ENCODE results near the gene SRM. TPM values are rescaled to one million over a fixed set of nuclear protein-coding genes. Genes with fewer than 3 reads are reported as not detected.

SRM gene
- total and polyA plus RNA-seq, 3 experiments from 2014 or later, result 169 to 438 (median 423) TPM

DNA sequence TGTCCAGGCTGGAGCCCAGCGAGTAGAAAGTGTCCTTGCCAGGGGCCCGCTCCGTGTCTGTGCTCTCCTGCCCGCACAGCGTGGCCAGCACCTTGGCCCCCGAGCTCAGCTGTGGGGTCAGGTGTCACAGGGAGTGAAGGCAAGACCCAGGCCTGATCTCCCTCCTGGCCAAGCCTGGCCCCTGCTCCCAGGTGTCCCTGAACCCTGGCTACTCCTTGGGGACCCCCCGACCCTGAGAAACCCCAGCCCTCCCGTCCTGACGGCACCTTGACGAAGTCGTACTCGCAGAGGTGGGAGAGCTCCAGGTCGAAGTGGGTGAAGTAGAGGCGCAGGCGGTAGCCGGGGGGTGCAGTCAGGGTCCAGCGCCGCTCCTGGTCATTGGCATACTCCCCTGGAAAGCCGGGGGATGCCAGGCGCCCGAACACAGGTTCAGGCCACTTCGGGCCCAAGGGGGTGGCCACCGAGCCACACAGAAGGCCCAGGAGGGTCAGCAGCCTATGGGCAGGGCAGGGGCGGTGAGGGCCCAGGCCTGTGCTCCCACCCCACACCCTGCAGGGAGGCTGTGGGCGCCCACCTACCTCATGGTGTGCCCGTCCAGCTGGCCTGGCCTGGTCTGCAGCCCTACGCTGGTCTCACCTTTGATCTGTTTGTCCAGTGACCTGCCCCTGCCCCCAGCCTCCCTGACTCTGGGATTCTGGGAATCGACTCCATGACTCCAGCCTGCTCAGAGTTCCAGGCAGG, 13.0 kb downstream of the SRM start, which contains the start of gene MASP2:
Gene MASP2, minus strand, starts transcription at position 615 of the 741 bp plus-strand sequence. Its CDS starts 32 bp downstream, at position 583.
- no peak within 1 kb of the TSS for H3K27ac ChIP-seq (ENCODE audit: low read depth, low read length)
- CTCF ChIA-PET, result interaction anchor here (1.7 to 2.4 kb wide), 2 partner anchors 9 to 10 kb away, joined by 4 to 10 read pairs; no protein-coding TSS in a partner anchor
- H3K27me3 Mint-ChIP-seq, result no peaks in the 10 kb centered on the region
- no peaks in the 10 kb centered on the region for H3K4me1 ChIP-seq (ENCODE audit: insufficient read depth, low read length)
- H3K36me3 ChIP-seq (ENCODE audit: insufficient read depth, low read length), result no peaks in the 10 kb centered on the region
- no peak within 1 kb of the TSS for H3K4me3 Mint-ChIP-seq
- no peaks in the 10 kb centered on the region for H3K9me3 Mint-ChIP-seq
- peaks cover 0 to 3% (median 0%) of the 10 kb centered on the region in 3 donors for H3K4me1 Mint-ChIP-seq
- H3K4me3 ChIP-seq (ENCODE audit: low read length), result no peak within 1 kb of the TSS
- peak within 1 kb of the TSS in 1 of 8 donors; percentile 83 for H3K27ac Mint-ChIP-seq
- H3K9me3 ChIP-seq (ENCODE audit: low read length), result no peaks in the 10 kb centered on the region
- no peaks in the 10 kb centered on the region for H3K27me3 ChIP-seq (ENCODE audit: insufficient read depth, low read length, poor library complexity, severe bottlenecking)
- H3K36me3 Mint-ChIP-seq, result no peaks in the 10 kb centered on the region
- DNase-seq, result no peak
- POLR2A ChIA-PET, result no interaction called here

DNA sequence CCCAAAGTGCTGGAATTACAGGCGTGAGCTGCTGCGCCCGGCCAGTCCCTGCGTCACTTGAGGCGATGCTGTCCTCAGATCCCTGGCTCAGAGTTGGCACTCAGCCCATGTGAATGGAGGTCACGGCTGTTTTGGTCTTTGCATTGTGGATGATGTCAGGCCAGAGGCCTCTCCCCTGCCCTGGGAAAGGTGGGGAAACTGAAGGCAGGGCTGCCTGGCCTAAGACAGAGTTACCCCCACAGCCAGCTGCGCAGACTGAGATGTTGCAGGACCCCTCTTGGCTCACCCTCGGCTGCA, 13.6 kb downstream of the SRM start:
- Mint-ChIP-seq H3K27me3 (no peaks in the 10 kb centered on the region), H3K4me1 (peaks cover 0 to under 1% (median 0%) of the 10 kb centered on the region in 3 donors), H3K27ac (peak overlapping the region in 1 of 8 donors; percentile 83), H3K9me3 (no peaks in the 10 kb centered on the region), H3K36me3 (no peaks in the 10 kb centered on the region), H3K4me3 (no peak overlapping the region)
- no peaks in the 10 kb centered on the region for H3K4me1 ChIP-seq (ENCODE audit: insufficient read depth, low read length)
- H3K27me3 ChIP-seq (ENCODE audit: insufficient read depth, low read length, poor library complexity, severe bottlenecking), result no peaks in the 10 kb centered on the region
- no peak overlapping the region for H3K4me3 ChIP-seq (ENCODE audit: low read length)
- no peaks in the 10 kb centered on the region for H3K36me3 ChIP-seq (ENCODE audit: insufficient read depth, low read length)
- no peak overlapping the region for H3K27ac ChIP-seq (ENCODE audit: low read depth, low read length)
- ChIA-PET CTCF (interaction anchor here (0.6 to 1.7 kb wide), 2 partner anchors 9 to 27 kb away, joined by 3 to 4 read pairs; no protein-coding TSS in a partner anchor), POLR2A (interaction anchor here (0.6 kb wide), 1 partner anchor 10 kb away, joined by 3 read pairs; no protein-coding TSS in a partner anchor)
- H3K9me3 ChIP-seq (ENCODE audit: low read length), result no peaks in the 10 kb centered on the region
- DNase-seq, result no peak

GRCh38 chr1:11045428-11046269, 14.2 kb downstream of the SRM start:
- Histone ChIP-seq H3K27ac (ENCODE audit: low read depth, low read length) (no peak overlapping the region), H3K9me3 (ENCODE audit: low read length) (no peaks in the 10 kb centered on the region), H3K36me3 (ENCODE audit: insufficient read depth, low read length) (no peaks in the 10 kb centered on the region), H3K4me3 (ENCODE audit: low read length) (no peak overlapping the region), H3K4me1 (ENCODE audit: insufficient read depth, low read length) (no peaks in the 10 kb centered on the region), H3K27me3 (ENCODE audit: insufficient read depth, low read length, poor library complexity, severe bottlenecking) (no peaks in the 10 kb centered on the region)
- H3K4me3 Mint-ChIP-seq, result no peak overlapping the region
- CTCF ChIA-PET, result interaction anchor here (0.6 to 1.7 kb wide), 2 partner anchors 8 to 28 kb away, joined by 3 to 4 read pairs; no protein-coding TSS in a partner anchor
- peak overlapping the region in 1 of 8 donors; percentile 83 for H3K27ac Mint-ChIP-seq
- no peaks in the 10 kb centered on the region for H3K36me3 Mint-ChIP-seq
- H3K27me3 Mint-ChIP-seq, result no peaks in the 10 kb centered on the region
- POLR2A ChIA-PET, result interaction anchor here (0.6 kb wide), 1 partner anchor 10 kb away, joined by 3 read pairs; no protein-coding TSS in a partner anchor
- no peaks in the 10 kb centered on the region for H3K4me1 Mint-ChIP-seq
- DNase-seq, result no peak
- no peaks in the 10 kb centered on the region for H3K9me3 Mint-ChIP-seq

- no peak overlapping the region for H3K4me3 ChIP-seq (ENCODE audit: low read length)
- H3K36me3 Mint-ChIP-seq, result no peaks in the 10 kb centered on the region
- CTCF ChIA-PET, result interaction anchor here (1.7 kb wide), 1 partner anchor 8 kb away, joined by 4 read pairs; no protein-coding TSS in a partner anchor
- no peaks in the 10 kb centered on the region for H3K4me1 ChIP-seq (ENCODE audit: insufficient read depth, low read length)
- H3K27ac Mint-ChIP-seq, result no peak overlapping the region
- no peaks in the 10 kb centered on the region for H3K27me3 ChIP-seq (ENCODE audit: insufficient read depth, low read length, poor library complexity, severe bottlenecking)
- no peak overlapping the region for H3K4me3 Mint-ChIP-seq
- H3K27ac ChIP-seq (ENCODE audit: low read depth, low read length), result no peak overlapping the region
- H3K36me3 ChIP-seq (ENCODE audit: insufficient read depth, low read length), result no peaks in the 10 kb centered on the region
- H3K9me3 Mint-ChIP-seq, result no peaks in the 10 kb centered on the region
- no peak for DNase-seq
- H3K27me3 Mint-ChIP-seq, result no peaks in the 10 kb centered on the region
- no peaks in the 10 kb centered on the region for H3K4me1 Mint-ChIP-seq
- POLR2A ChIA-PET, result no interaction called here
- no peaks in the 10 kb centered on the region for H3K9me3 ChIP-seq (ENCODE audit: low read length)
Observed at GRCh38 chr1:11044849-11045427, 14.9 kb downstream of the SRM start.

GRCh38 chr1:11044086-11044848, 15.6 kb downstream of the SRM start:
- Histone ChIP-seq H3K9me3 (ENCODE audit: low read length) (no peaks in the 10 kb centered on the region), H3K27ac (ENCODE audit: low read depth, low read length) (no peak overlapping the region), H3K4me1 (ENCODE audit: insufficient read depth, low read length) (no peaks in the 10 kb centered on the region), H3K36me3 (ENCODE audit: insufficient read depth, low read length) (no peaks in the 10 kb centered on the region), H3K27me3 (ENCODE audit: insufficient read depth, low read length, poor library complexity, severe bottlenecking) (peaks cover under 1% of the 10 kb centered on the region), H3K4me3 (ENCODE audit: low read length) (no peak overlapping the region)
- H3K27ac Mint-ChIP-seq, result no peak overlapping the region
- H3K27me3 Mint-ChIP-seq, result no peaks in the 10 kb centered on the region
- ChIA-PET POLR2A (no interaction called here), CTCF (no interaction called here)
- no peaks in the 10 kb centered on the region for H3K4me1 Mint-ChIP-seq
- DNase-seq, result no peak
- H3K4me3 Mint-ChIP-seq, result no peak overlapping the region
- H3K9me3 Mint-ChIP-seq, result no peaks in the 10 kb centered on the region
- H3K36me3 Mint-ChIP-seq, result no peaks in the 10 kb centered on the region

- POLR2A ChIA-PET, result no interaction called here
- no peaks in the 10 kb centered on the region for H3K36me3 Mint-ChIP-seq
- Histone ChIP-seq H3K4me1 (ENCODE audit: insufficient read depth, low read length) (no peaks in the 10 kb centered on the region), H3K4me3 (ENCODE audit: low read length) (no peak overlapping the region), H3K9me3 (ENCODE audit: low read length) (no peaks in the 10 kb centered on the region), H3K27me3 (ENCODE audit: insufficient read depth, low read length, poor library complexity, severe bottlenecking) (peaks cover 4% of the 10 kb centered on the region), H3K27ac (ENCODE audit: low read depth, low read length) (no peak overlapping the region), H3K36me3 (ENCODE audit: insufficient read depth, low read length) (no peaks in the 10 kb centered on the region)
- DNase-seq, result no peak
- H3K9me3 Mint-ChIP-seq, result no peaks in the 10 kb centered on the region
- H3K4me3 Mint-ChIP-seq, result no peak overlapping the region
- no peaks in the 10 kb centered on the region for H3K27me3 Mint-ChIP-seq
- H3K27ac Mint-ChIP-seq, result peak overlapping the region in 1 of 8 donors; percentile 57
- H3K4me1 Mint-ChIP-seq, result no peaks in the 10 kb centered on the region
- CTCF ChIA-PET, result interaction anchor here (1.0 kb wide), 1 partner anchor 601 kb away, joined by 3 read pairs; no protein-coding TSS in a partner anchor
Observed at GRCh38 chr1:11042995-11043874, 16.6 kb downstream of the SRM start.

DNA sequence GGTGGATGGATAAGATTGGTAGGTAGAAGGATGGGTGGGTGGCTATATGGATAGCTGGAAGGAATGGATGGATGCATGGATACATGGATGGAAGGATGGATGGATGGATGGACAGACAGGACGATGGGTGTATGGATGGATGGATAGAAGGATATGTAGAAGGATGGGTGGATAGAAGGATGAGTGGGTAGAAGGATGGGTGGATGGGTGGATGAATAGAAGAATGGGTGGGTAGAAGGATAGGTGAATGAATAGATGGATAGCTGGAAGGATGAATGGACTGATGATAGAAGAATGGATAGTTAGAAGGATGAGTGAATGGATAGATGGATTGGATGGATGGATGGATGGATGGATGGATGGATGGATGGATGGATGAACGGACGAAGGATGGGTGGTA, 17.8 kb downstream of the SRM start:
- Histone ChIP-seq H3K27me3 (ENCODE audit: insufficient read depth, low read length, poor library complexity, severe bottlenecking) (peaks cover 4% of the 10 kb centered on the region), H3K4me3 (ENCODE audit: low read length) (no peak overlapping the region), H3K4me1 (ENCODE audit: insufficient read depth, low read length) (peaks cover 7% of the 10 kb centered on the region), H3K27ac (ENCODE audit: low read depth, low read length) (no peak overlapping the region), H3K36me3 (ENCODE audit: insufficient read depth, low read length) (no peaks in the 10 kb centered on the region), H3K9me3 (ENCODE audit: low read length) (no peaks in the 10 kb centered on the region)
- DNase-seq, result no peak
- Mint-ChIP-seq H3K36me3 (no peaks in the 10 kb centered on the region), H3K27ac (no peak overlapping the region), H3K27me3 (peaks cover 4 to 9% of the 10 kb centered on the region in 2 donors), H3K9me3 (no peaks in the 10 kb centered on the region), H3K4me1 (peaks cover 6 to 8% (median 7%) of the 10 kb centered on the region in 3 donors), H3K4me3 (no peak overlapping the region)
- CTCF ChIA-PET, result no interaction called here
- POLR2A ChIA-PET, result no interaction called here

Data from CD8-positive, alpha-beta memory T cell (primary cell).